Neuron (in vitro differentiated cells): ENCODE results near the gene PIP5K1B.
A peak's percentile ranks its signal among the peaks of the same experiment; 100 is the strongest.

ENCODE experiments used
- H2AFZ ChIP-seq: one replicate; pipeline ENCODE4 v1.6.1; 2013; ENCODE audit warnings: low read depth, mild to moderate bottlenecking, inconsistent platforms, low read length, moderate library complexity
- H3K27me3 ChIP-seq: one replicate; pipeline ENCODE4 v1.6.1; 2013; ENCODE audit warnings: low read length; ENCODE audit not compliant: insufficient read depth
- H3K36me3 ChIP-seq: one replicate; pipeline ENCODE4 v1.6.1; 2013; ENCODE audit warnings: low read length; ENCODE audit not compliant: insufficient read depth
- H3K4me1 ChIP-seq: one replicate; pipeline ENCODE4 v1.6.1; 2013; ENCODE audit warnings: low read length; ENCODE audit not compliant: insufficient read depth
- H3K4me3 ChIP-seq: 2 replicates; pipeline ENCODE4 v1.5.1; 2013; ENCODE audit warnings: mild to moderate bottlenecking, low read length, moderate library complexity
- H3K9me3 ChIP-seq: one replicate; pipeline ENCODE4 v1.6.1; 2013; ENCODE audit warnings: low read length

The PIP5K1B gene

GRCh38 chr9:68947015-68947414 is 242.0 kb downstream of the PIP5K1B start:
- H3K36me3 ChIP-seq: no peaks in the 10 kb centered on the region
- no peaks in the 10 kb centered on the region for H3K27me3 ChIP-seq
- H3K9me3 ChIP-seq: no peaks in the 10 kb centered on the region
- H3K4me1 ChIP-seq: no peaks in the 10 kb centered on the region
- no peak overlapping the region for H3K4me3 ChIP-seq
- H2AFZ ChIP-seq: no peak overlapping the region

GRCh38 chr9:68947842-68948569 is 243.0 kb downstream of the PIP5K1B start:
- Histone ChIP-seq H3K9me3 (no peaks in the 10 kb centered on the region), H3K4me3 (no peak overlapping the region), H3K4me1 (no peaks in the 10 kb centered on the region), H3K36me3 (no peaks in the 10 kb centered on the region), H2AFZ (no peak overlapping the region), H3K27me3 (no peaks in the 10 kb centered on the region)

GRCh38 chr9:68949271-68950000 is 244.4 kb downstream of the PIP5K1B start:
- H3K4me3 ChIP-seq: no peak overlapping the region
- no peaks in the 10 kb centered on the region for H3K27me3 ChIP-seq
- peak overlapping the region; percentile 60 for H2AFZ ChIP-seq
- no peaks in the 10 kb centered on the region for H3K36me3 ChIP-seq
- no peaks in the 10 kb centered on the region for H3K9me3 ChIP-seq
- no peaks in the 10 kb centered on the region for H3K4me1 ChIP-seq

- no peak overlapping the region for H2AFZ ChIP-seq
- no peaks in the 10 kb centered on the region for H3K27me3 ChIP-seq
- no peaks in the 10 kb centered on the region for H3K36me3 ChIP-seq
- H3K4me1 ChIP-seq: no peaks in the 10 kb centered on the region
- no peaks in the 10 kb centered on the region for H3K9me3 ChIP-seq
- H3K4me3 ChIP-seq: no peak overlapping the region
Measured at GRCh38 chr9:68950188-68950587, 245.1 kb downstream of the PIP5K1B start.

GRCh38 chr9:68950689-68951088 is 245.6 kb downstream of the PIP5K1B start:
- Histone ChIP-seq H2AFZ (no peak overlapping the region), H3K4me3 (no peak overlapping the region), H3K4me1 (no peaks in the 10 kb centered on the region), H3K9me3 (no peaks in the 10 kb centered on the region), H3K27me3 (no peaks in the 10 kb centered on the region), H3K36me3 (no peaks in the 10 kb centered on the region)

- H3K4me1 ChIP-seq: no peaks in the 10 kb centered on the region
- H3K9me3 ChIP-seq: no peaks in the 10 kb centered on the region
- H3K27me3 ChIP-seq: no peaks in the 10 kb centered on the region
- H3K36me3 ChIP-seq: no peaks in the 10 kb centered on the region
- no peak overlapping the region for H3K4me3 ChIP-seq
- no peak overlapping the region for H2AFZ ChIP-seq
Measured at GRCh38 chr9:68951879-68952659, 247.0 kb downstream of the PIP5K1B start.

- no peak overlapping the region for H2AFZ ChIP-seq
- H3K36me3 ChIP-seq: no peaks in the 10 kb centered on the region
Measured at GRCh38 chr9:68953771-68954170, 248.7 kb downstream of the PIP5K1B start.

GRCh38 chr9:68955330-68955729 is 250.3 kb downstream of the PIP5K1B start:
- no peaks in the 10 kb centered on the region for H3K36me3 ChIP-seq
- no peaks in the 10 kb centered on the region for H3K9me3 ChIP-seq
- H3K4me1 ChIP-seq: no peaks in the 10 kb centered on the region
- no peaks in the 10 kb centered on the region for H3K27me3 ChIP-seq
- H3K4me3 ChIP-seq: no peak overlapping the region
- H2AFZ ChIP-seq: no peak overlapping the region

More at GRCh38 chr9:68953771-68954170, 248.7 kb downstream of the PIP5K1B start:
- Histone ChIP-seq H3K27me3 (no peaks in the 10 kb centered on the region), H3K9me3 (no peaks in the 10 kb centered on the region), H3K4me1 (no peaks in the 10 kb centered on the region), H3K4me3 (no peak overlapping the region)

- no peak overlapping the region for H2AFZ ChIP-seq
- no peaks in the 10 kb centered on the region for H3K9me3 ChIP-seq
- no peaks in the 10 kb centered on the region for H3K36me3 ChIP-seq
- no peaks in the 10 kb centered on the region for H3K27me3 ChIP-seq
- H3K4me1 ChIP-seq: no peaks in the 10 kb centered on the region
- no peak overlapping the region for H3K4me3 ChIP-seq
Measured at GRCh38 chr9:68957479-68957878, 252.4 kb downstream of the PIP5K1B start.

GRCh38 chr9:68961587-68961986 is 256.5 kb downstream of the PIP5K1B start:
- H3K27me3 ChIP-seq: no peaks in the 10 kb centered on the region
- no peaks in the 10 kb centered on the region for H3K9me3 ChIP-seq
- H3K4me1 ChIP-seq: peaks cover 7% of the 10 kb centered on the region
- no peak overlapping the region for H2AFZ ChIP-seq
- H3K4me3 ChIP-seq: no peak overlapping the region
- no peaks in the 10 kb centered on the region for H3K36me3 ChIP-seq

GRCh38 chr9:68963416-68963815 is 258.4 kb downstream of the PIP5K1B start:
- no peak overlapping the region for H2AFZ ChIP-seq
- no peaks in the 10 kb centered on the region for H3K9me3 ChIP-seq
- no peaks in the 10 kb centered on the region for H3K27me3 ChIP-seq
- no peaks in the 10 kb centered on the region for H3K36me3 ChIP-seq
- H3K4me1 ChIP-seq: peaks cover 7% of the 10 kb centered on the region
- no peak overlapping the region for H3K4me3 ChIP-seq

- peaks cover 7% of the 10 kb centered on the region for H3K4me1 ChIP-seq
- no peaks in the 10 kb centered on the region for H3K27me3 ChIP-seq
- H3K4me3 ChIP-seq: no peak overlapping the region
- H2AFZ ChIP-seq: no peak overlapping the region
- H3K9me3 ChIP-seq: no peaks in the 10 kb centered on the region
- H3K36me3 ChIP-seq: no peaks in the 10 kb centered on the region
Measured at GRCh38 chr9:68964102-68964541, 259.1 kb downstream of the PIP5K1B start.

GRCh38 chr9:68964765-68965164 is 259.7 kb downstream of the PIP5K1B start:
- H3K36me3 ChIP-seq: no peaks in the 10 kb centered on the region
- H3K27me3 ChIP-seq: no peaks in the 10 kb centered on the region
- peaks cover 7% of the 10 kb centered on the region for H3K4me1 ChIP-seq
- no peak overlapping the region for H3K4me3 ChIP-seq
- no peaks in the 10 kb centered on the region for H3K9me3 ChIP-seq
- no peak overlapping the region for H2AFZ ChIP-seq
